ENCODE results near the gene CBARP.

CBARP gene

GRCh38 chr19:1232652-1233072, 5.1 kb downstream of the CBARP start:
- H3K27ac ChIP-seq, result peak overlapping the region; percentile 32; the same call in 1 of the 2 replicates
- TF ChIP-seq CTCF (IDR thresholded peaks at IDR 0.05) (no peak), ZFX (IDR thresholded peaks at IDR 0.05; ENCODE audit: borderline replicate concordance) (no peak)

GRCh38 chr19:1231729-1232637, 5.8 kb downstream of the CBARP start:
- TF ChIP-seq ZFX (IDR thresholded peaks at IDR 0.05; ENCODE audit: borderline replicate concordance) (no peak), CTCF (IDR thresholded peaks at IDR 0.05) (no peak)
- H3K27ac ChIP-seq, result peak overlapping the region; percentile 32; the same call in 1 of the 2 replicates

GRCh38 chr19:1230783-1231489, 6.9 kb downstream of the CBARP start:
- TF ChIP-seq ZFX (IDR thresholded peaks at IDR 0.05; ENCODE audit: borderline replicate concordance) (no peak), CTCF (IDR thresholded peaks at IDR 0.05) (no peak)

GRCh38 chr19:1229924-1230782, 7.7 kb downstream of the CBARP start:
- H3K27ac ChIP-seq, result no peak overlapping the region

More at GRCh38 chr19:1230783-1231489, 6.9 kb downstream of the CBARP start:
- no peak overlapping the region for H3K27ac ChIP-seq

GRCh38 chr19:1229056-1229923, 8.5 kb downstream of the CBARP start:
- H3K27ac ChIP-seq, result no peak overlapping the region
- TF ChIP-seq CTCF (IDR thresholded peaks at IDR 0.05) (no peak), ZFX (IDR thresholded peaks at IDR 0.05; ENCODE audit: borderline replicate concordance) (no peak)

More at GRCh38 chr19:1229924-1230782, 7.7 kb downstream of the CBARP start:
- TF ChIP-seq ZFX (IDR thresholded peaks at IDR 0.05; ENCODE audit: borderline replicate concordance), result no peak
- no peak for TF ChIP-seq CTCF (IDR thresholded peaks at IDR 0.05)
